RWPE2 (cell line): ENCODE results near the gene CCDC141.

Experiments
- ATAC-seq: fragments of 200-7000 bp; cut with Tn5 transposase; 3 replicates; pipeline ENCODE4 v1.9.1; 2021; ENCODE audit warnings: low read depth
- DNase-seq: peaks from one replicate; pipeline ENCODE4 v3.0.0-alpha.2; 2020; ENCODE audit warnings: low spot score
- H3K27ac ChIP-seq: fragments of 450-650 bp; 2 replicates; pipeline ENCODE4 v1.5.1; 2017; ENCODE audit warnings: mild to moderate bottlenecking; ENCODE audit not compliant: poor library complexity, severe bottlenecking
- H3K27me3 ChIP-seq: fragments of 250-450 bp; sonication (Bioruptor Pico); 2 replicates; pipeline ENCODE4 v1.5.1; 2021; ENCODE audit warnings: mild to moderate bottlenecking, moderate library complexity; ENCODE audit not compliant: insufficient read depth, poor library complexity, severe bottlenecking
- H3K36me3 ChIP-seq: fragments of 250-450 bp; sonication (Bioruptor Pico); 2 replicates; pipeline ENCODE4 v1.5.1; 2020; ENCODE audit warnings: low read depth, mild to moderate bottlenecking, moderate library complexity
- H3K4me1 ChIP-seq: fragments of 250-450 bp; sonication (Bioruptor Pico); 2 replicates; pipeline ENCODE4 v1.5.1; 2021; ENCODE audit warnings: mild to moderate bottlenecking, moderate library complexity; ENCODE audit not compliant: insufficient read depth, poor library complexity, severe bottlenecking
- H3K4me3 ChIP-seq: fragments of 250-450 bp; sonication (Bioruptor Pico); 2 replicates; pipeline ENCODE4 v1.5.1; 2021; ENCODE audit warnings: mild to moderate bottlenecking, moderate library complexity; ENCODE audit not compliant: severe bottlenecking
- H3K9me3 ChIP-seq: fragments of 250-450 bp; sonication (Bioruptor Pico); 2 replicates; pipeline ENCODE4 v1.5.1; 2021; ENCODE audit warnings: mild to moderate bottlenecking, moderate library complexity; ENCODE audit not compliant: severe bottlenecking
- TF ChIP-seq, protein P1 (sequence below): fragments of 450-650 bp; IDR thresholded peaks from one replicate; pipeline ENCODE4 v1.5.1; 2017; ENCODE audit warnings: mild to moderate bottlenecking, moderate library complexity; ENCODE audit not compliant: poor library complexity, severe bottlenecking

Gene CCDC141

DNA sequence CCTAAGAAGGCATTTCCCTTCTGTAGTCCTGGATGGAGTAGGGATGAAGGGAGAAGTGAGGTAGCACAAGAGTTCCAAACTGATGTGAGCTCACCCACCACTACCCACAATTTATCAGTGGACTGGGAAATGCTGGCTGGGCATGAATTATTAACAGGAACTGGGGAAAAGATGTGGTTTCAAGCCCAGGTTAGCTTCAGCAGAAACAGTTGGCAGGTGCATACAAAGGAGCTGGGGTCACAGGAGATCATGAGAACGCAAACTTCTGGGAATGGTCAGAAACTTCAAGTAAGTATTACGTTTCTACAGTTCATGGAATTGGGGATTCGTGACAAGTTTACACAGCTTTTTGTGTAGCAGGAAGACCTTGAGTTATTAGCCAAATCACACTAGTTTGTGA, 5.4 kb downstream of the CCDC141 start:
- no peak overlapping the region for H3K27ac ChIP-seq
- TF ChIP-seq, protein P1, sequence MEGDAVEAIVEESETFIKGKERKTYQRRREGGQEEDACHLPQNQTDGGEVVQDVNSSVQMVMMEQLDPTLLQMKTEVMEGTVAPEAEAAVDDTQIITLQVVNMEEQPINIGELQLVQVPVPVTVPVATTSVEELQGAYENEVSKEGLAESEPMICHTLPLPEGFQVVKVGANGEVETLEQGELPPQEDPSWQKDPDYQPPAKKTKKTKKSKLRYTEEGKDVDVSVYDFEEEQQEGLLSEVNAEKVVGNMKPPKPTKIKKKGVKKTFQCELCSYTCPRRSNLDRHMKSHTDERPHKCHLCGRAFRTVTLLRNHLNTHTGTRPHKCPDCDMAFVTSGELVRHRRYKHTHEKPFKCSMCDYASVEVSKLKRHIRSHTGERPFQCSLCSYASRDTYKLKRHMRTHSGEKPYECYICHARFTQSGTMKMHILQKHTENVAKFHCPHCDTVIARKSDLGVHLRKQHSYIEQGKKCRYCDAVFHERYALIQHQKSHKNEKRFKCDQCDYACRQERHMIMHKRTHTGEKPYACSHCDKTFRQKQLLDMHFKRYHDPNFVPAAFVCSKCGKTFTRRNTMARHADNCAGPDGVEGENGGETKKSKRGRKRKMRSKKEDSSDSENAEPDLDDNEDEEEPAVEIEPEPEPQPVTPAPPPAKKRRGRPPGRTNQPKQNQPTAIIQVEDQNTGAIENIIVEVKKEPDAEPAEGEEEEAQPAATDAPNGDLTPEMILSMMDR, result no peak
- H3K27me3 ChIP-seq, result no peaks in the 10 kb centered on the region
- no peaks in the 10 kb centered on the region for H3K9me3 ChIP-seq
- no peaks in the 10 kb centered on the region for H3K4me1 ChIP-seq
- no peak overlapping the region for H3K4me3 ChIP-seq
- no peak for DNase-seq
- ATAC-seq, result no peak
- no peaks in the 10 kb centered on the region for H3K36me3 ChIP-seq

GRCh38 chr2:179037807-179038206, 12.1 kb downstream of the CCDC141 start:
- Histone ChIP-seq H3K9me3 (no peaks in the 10 kb centered on the region), H3K4me3 (no peak overlapping the region), H3K27me3 (no peaks in the 10 kb centered on the region), H3K36me3 (no peaks in the 10 kb centered on the region), H3K4me1 (no peaks in the 10 kb centered on the region), H3K27ac (no peak overlapping the region)
- no peak for DNase-seq
- TF ChIP-seq, protein P1, result no peak
- no peak for ATAC-seq

DNA sequence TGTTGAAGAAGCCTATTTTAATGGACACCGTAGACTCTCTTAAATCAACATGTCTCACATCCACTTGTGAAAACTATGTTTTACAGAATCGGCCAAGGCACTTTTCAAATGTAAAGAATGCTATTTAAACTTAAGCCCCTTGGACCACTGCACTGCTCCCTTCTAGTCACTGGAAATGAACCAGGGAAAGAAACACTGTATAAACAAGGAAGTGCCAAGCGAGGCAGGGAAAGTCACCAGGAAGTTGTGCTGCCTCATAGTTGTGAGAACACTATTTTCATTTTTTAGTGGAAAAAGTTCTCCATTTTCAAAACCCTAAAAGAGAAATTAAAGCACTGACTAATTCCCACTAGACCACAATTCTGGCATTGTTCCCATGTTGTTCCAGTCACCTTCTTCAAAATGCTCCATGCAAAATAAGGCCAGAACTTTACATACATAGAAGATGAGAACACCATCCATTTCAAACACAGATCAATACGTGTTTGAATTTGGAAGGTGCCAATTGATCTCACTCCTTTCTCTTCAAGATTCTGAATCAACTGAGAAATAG, 13.5 kb downstream of the CCDC141 start:
- Histone ChIP-seq H3K9me3 (no peaks in the 10 kb centered on the region), H3K4me1 (no peaks in the 10 kb centered on the region), H3K4me3 (no peak overlapping the region), H3K27ac (no peak overlapping the region), H3K27me3 (no peaks in the 10 kb centered on the region), H3K36me3 (no peaks in the 10 kb centered on the region)
- DNase-seq (no peak), ATAC-seq (no peak)
- TF ChIP-seq, protein P1, result no peak

GRCh38 chr2:179031731-179032408, 18.1 kb downstream of the CCDC141 start:
- Histone ChIP-seq H3K4me3 (no peak overlapping the region), H3K9me3 (no peaks in the 10 kb centered on the region), H3K27me3 (no peaks in the 10 kb centered on the region), H3K36me3 (no peaks in the 10 kb centered on the region), H3K4me1 (no peaks in the 10 kb centered on the region), H3K27ac (no peak overlapping the region)
- ATAC-seq (0 out of 3 replicates have a peak, but pooled peaks have one; percentile 33), DNase-seq (no peak)
- TF ChIP-seq, protein P1, result no peak

DNA sequence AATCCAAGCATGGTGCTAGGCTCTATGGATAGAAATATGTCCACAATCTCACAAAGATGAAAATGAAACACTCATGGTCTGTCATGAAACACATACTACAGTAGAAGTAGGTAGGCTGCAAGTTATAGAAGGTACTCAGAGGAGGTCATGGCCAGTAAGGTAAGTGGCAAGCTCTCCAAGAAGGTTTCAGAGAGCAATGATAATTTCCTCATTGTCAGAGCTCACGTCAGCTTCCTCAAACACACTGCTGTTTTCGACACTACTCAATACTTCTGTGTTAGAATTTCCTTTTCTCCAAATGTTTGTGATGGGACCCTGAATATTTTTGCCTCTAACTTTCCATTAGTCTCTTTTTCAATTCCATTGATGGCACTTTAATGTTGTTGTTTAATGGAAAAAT, 25.5 kb downstream of the CCDC141 start:
- Histone ChIP-seq H3K4me3 (no peak overlapping the region), H3K27ac (no peak overlapping the region), H3K27me3 (no peaks in the 10 kb centered on the region), H3K36me3 (no peaks in the 10 kb centered on the region), H3K4me1 (no peaks in the 10 kb centered on the region), H3K9me3 (peaks cover 2% of the 10 kb centered on the region)
- DNase-seq, result no peak
- no peak for ATAC-seq
- TF ChIP-seq, protein P1, result no peak
